Measurements from ENCODE around the gene GREB1L.

GRCh38 chr18:21313576-21313975, 71.5 kb downstream of the GREB1L start:
- TF ChIP-seq USF1 (IDR thresholded peaks at IDR 0.05; ENCODE audit: borderline replicate concordance, low read depth) (no peak), CTCF (IDR thresholded peaks at IDR 0.05) (no peak)

Data from SK-N-SH (cell line).